NCI-H2196 treated with DMSO at 0.1 percent for 48 hours (cell line): Measurements from ENCODE around the gene MYMK.
A peak's percentile ranks its signal among the peaks of the same experiment; 100 is the strongest.

Experiments
- DNase-seq: peaks from one replicate; lab custom pipeline; 2025; ENCODE audit not compliant: unreplicated experiment; lab: John Stamatoyannopoulos, UW

The MYMK gene

DNA sequence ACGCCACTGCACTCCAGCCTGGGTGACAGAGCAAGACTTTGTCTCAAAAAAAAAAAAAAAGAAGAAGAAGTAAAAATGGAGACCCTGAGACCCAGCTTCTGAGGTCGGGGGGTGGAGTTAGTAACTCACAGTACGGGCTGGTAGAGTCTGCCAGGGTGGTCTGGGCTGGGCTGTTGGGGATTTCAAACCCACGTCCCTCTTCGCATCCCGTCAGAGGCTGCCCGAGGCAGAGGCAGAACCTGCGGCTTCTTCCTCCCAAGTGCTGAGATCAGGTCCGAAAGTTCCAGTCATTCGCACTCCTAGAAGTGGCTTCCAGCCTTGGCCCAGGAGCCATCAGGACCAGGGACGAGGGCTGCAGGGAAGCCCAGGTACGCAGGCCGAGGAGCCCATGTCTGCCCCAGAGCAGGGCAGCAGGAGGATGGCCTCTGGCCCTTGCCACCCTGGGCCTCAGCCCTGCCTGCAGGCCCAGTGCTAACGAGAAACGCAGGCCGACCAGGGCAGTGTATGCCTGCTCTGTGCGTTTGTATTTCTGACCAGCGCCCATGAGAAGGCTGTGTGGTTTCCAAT is 36.0 kb downstream of the MYMK start:
- DNase-seq = no peak

GRCh38 chr9:133487331-133487725 is 37.4 kb downstream of the MYMK start:
- no peak for DNase-seq

GRCh38 chr9:133485531-133486260 is 39.1 kb downstream of the MYMK start:
- no peak for DNase-seq

GRCh38 chr9:133484671-133485437 is 39.9 kb downstream of the MYMK start:
- DNase-seq = no peak

GRCh38 chr9:133483611-133484010 is 41.1 kb downstream of the MYMK start:
- no peak for DNase-seq

GRCh38 chr9:133478851-133479711 is 45.7 kb downstream of the MYMK start, which contains the start of gene SLC2A6:
Gene SLC2A6, minus strand, starts transcription at chr9:133479099. Its CDS starts 40 bp downstream, at chr9:133479059.
- peak; percentile 74 for DNase-seq

DNA sequence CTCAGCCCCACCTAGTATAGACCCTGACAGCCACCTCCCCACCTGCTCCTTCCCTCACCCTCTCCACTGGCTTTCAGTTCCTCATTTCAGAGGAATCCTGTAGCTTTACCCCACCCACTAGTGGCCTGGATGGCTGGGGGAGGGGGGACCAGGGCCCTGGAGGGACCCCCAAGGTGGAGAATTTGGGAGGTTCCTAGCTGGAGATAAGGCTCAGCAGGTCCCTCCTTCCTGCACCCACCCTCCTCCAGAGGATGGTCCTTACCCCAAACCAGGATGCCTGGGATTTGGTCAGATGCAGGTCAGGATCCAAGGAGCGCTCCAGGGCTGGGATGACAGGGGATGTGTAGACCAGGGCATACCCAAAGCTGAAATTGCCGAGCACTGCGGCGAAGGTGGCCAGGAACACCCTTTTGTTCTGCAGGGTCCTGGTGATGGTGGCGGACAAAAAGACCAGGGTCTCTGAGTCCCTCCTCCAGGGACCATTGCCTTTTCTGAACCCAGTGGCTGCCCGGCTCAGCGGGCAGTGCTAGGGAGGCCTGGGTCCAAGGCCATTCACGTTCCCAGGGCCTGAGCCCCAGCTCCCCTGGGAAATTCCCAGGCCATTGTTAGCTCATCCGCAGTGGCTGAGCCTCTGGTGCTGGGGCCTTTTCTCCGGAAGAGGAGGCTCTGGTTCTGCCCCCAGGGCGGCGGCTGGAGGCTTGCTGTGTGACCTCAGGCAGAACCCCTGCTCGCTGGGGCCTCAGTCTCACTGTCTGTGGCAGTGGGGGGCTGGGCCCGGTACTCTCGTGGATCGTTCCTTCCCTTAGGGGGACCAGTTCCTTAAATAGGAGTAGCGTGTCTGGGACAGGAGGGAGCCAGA is 46.5 kb downstream of the MYMK start:
- DNase-seq = no peak

GRCh38 chr9:133477461-133477860 is 47.3 kb downstream of the MYMK start:
- no peak for DNase-seq

DNA sequence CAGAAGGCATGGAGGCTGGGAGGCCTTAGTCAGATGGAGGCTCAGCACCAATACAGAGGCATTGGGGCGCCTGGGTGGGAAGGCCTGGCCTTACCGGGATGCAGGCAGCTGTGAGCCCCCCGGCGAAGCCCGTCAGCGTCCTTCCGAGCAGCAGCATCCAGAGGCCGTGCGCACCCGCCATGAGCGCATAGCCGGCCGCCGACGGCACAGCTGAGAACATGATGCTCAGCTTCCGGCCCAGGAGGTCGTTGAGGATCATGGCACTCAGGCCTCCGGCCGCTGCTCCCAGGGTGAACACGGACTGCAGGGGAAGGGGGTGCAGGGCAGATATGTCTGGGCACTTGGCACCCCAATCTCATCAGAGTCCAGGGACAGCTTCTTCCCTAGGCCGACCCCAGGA is 47.8 kb downstream of the MYMK start:
- DNase-seq = no peak

DNA sequence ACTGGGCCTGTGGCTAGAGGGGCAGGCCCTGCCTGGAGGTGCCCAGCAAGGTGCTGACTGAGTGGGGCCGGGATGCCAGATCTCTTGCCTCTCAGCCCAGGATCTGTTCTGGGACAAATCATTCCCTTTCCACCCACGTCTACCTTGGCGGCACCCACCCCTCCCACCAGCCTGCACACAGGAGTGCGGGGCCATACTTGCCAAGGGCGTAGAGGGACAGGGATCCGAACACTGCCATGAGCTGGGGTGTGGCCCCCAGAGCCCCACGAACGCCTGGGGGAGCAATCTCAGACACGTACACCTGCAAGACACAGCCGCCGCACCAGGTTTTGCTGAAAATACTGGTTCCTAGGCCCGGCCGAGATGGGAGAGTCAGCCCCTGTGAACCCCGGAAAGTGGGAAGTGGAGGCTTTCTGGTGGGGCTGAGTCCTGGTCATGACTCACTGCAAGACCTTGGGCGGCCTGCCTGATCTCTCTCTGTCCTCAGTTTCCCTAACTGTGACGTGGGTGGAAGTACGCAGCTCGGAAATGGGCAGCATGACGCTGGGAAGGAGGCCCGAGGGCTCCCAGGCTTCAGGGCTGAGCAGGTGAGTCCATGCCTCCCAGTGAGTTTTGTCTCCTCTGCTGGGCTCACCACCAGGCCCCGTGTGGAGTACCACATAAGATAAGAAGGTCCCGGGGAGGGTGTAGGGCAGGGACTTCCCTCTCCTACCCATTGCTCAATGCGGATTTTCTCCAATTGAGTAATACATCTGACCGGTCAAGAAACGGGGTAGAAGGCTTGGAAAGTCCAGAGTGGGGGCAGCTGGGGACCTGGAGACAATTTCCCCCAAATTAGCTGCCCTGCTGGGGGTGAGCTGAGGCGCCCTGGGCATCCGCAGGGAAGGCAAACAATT is 48.5 kb downstream of the MYMK start:
- no peak for DNase-seq

GRCh38 chr9:133475292-133476012 is 49.3 kb downstream of the MYMK start:
- DNase-seq = no peak

DNA sequence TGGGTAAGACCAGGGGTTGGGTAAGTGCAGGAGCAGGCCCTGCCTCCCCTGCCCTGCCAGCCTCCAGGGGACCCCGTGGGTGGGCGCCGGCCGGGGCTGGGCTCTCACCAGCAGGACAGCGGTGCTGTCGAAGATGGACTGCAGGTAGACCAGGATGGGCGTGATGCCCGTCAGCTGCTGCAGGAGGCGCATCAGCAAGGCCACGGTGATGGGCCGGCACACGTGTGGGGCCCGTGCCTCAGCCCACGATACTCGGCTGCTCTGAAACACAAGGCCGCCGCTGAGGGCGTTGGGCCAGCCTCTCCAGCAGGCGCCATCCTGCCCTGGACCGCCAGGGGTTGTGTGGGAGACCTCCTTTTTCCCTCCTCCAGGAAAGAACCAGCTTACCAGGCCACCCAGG is 49.9 kb downstream of the MYMK start:
- DNase-seq = no peak

DNA sequence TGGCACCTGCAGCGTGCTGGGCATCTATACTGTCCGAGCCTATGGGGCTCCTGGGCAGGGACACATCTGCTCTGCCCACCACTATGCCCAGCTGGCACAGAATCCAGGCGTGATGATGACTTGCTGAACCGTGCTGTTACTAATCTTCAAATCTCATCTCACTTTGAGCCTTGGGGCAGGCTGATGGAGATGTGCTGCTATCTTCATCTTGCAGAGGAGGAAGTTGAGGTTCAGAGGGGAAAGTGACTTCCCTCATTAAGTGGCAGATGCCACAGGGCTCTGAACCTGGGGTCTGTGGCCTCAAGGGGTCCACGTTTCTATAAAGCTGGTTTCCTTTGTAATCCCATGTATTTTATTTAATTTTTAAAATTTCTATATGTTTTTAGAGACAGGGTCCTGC is 50.5 kb downstream of the MYMK start:
- no peak for DNase-seq

DNA sequence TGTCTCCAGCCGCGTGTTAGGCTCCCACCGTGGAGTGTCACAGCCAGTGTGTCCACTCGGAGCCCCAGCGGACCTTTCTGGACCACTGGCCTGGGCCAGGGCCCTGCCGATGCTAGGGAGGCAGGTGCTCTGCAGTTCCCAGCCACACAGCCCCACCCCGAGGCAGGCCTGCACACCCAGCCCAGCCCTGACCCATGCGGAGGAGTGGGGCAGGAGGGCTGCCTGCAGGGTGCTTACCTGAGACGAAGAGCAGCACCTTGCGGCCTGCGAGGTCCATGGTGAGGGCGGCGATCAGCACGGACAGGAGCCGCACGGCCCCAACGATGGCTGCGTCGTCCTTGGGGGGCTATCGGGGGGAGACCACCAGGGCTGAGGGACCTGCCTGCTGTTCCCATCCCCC is 51.0 kb downstream of the MYMK start:
- DNase-seq = no peak

- DNase-seq = no peak
These were observed 51.9 kb downstream of the MYMK start for GRCh38 chr9:133472753-133473378.

DNA sequence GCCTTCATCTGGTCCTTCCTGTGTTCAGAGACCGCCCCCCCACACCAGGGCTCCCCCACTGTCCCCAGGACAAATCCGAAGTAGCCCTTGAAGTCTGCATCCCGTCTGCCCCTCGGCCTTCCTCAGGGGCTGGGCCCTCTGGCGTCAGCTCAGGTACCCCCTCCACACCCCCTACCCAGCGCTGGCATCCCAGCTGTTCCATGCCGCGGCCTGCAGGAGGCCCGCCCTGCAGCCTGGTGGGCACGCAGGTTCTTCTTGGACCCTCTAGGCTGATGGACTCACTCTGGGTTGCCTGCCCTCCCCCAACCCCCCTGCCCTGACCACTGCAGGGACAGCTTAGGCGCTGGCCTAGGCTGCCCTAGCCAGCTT is 52.5 kb downstream of the MYMK start:
- DNase-seq = no peak

DNA sequence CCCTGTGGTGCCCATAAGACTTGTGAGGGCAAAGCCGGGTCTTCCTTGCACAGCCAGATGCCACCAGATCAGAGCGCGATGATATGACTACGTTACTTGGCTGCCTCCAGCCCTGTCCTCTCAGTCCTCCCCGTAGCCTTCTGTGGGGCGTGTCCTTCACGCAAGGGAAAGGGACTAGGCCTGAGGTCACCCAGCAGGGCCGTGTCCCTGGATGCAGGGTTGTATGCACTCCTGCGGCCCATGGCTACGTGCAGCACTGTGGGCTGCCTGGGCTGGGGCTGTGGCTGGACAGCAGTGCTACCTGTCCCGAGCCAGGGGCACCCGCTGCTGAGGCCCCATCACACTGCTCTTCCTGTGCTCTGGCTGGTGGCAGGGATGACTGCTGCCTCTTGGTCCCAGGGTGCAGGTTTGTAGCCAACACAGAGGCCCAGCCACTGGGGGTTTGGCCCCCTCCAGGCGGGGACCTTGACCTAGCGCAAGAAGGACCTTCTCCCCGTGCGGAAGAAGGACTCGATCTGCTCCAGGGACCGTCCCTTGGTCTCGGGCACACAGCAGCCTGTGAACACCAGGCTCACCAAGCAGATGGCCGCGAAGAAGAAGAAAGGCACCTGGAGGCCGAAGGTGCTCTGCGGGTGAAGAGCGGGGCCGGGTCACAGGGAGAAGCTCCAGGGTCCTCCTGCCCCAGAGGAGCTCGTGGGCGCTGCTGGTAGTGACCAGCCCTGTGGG is 53.0 kb downstream of the MYMK start:
- DNase-seq = no peak

DNA sequence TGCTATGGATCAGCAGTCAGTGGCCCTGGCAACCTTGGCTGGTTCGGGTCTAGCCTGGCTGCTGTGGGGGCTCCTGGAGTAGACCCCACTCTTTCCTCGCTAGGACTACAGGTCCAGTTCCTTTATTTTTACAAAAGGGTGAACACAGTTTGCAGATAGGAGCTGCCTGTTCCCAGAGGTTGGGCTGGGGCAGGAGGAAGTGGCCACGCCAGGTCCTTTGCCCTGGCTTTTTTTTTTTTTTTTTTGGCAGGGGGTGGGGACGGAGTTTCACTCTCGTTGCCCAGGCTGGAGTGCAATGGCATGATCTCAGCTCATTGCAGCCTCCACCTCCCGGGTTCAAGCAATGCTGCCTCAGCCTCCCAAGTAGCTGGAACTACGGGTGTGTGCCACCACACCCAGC is 53.8 kb downstream of the MYMK start:
- DNase-seq = no peak
